Measurements from ENCODE around the gene BDKRB1.

The BDKRB1 gene

DNA sequence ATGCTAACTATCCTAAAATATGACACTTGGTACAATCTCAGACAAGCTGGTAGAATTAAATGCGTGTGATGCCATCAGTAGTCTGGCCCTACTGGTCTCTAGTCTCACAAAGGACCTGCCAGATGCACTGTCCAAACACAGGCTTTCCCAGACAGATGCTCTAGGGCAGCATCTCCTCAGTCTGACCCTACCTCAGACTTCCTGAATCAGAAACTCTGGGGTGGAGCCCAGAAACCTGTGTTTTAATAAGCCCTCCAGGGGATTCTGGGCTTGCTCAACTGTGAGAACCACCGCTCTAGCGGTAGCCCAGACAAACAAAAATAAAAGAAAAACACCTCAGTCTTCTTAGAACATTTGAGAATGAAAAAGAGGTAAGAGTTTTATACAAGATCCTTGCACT is 48.0 kb downstream of the BDKRB1 start:
- TF ChIP-seq, protein P1, sequence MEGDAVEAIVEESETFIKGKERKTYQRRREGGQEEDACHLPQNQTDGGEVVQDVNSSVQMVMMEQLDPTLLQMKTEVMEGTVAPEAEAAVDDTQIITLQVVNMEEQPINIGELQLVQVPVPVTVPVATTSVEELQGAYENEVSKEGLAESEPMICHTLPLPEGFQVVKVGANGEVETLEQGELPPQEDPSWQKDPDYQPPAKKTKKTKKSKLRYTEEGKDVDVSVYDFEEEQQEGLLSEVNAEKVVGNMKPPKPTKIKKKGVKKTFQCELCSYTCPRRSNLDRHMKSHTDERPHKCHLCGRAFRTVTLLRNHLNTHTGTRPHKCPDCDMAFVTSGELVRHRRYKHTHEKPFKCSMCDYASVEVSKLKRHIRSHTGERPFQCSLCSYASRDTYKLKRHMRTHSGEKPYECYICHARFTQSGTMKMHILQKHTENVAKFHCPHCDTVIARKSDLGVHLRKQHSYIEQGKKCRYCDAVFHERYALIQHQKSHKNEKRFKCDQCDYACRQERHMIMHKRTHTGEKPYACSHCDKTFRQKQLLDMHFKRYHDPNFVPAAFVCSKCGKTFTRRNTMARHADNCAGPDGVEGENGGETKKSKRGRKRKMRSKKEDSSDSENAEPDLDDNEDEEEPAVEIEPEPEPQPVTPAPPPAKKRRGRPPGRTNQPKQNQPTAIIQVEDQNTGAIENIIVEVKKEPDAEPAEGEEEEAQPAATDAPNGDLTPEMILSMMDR (IDR thresholded peaks at IDR 0.05) = no peak

DNA sequence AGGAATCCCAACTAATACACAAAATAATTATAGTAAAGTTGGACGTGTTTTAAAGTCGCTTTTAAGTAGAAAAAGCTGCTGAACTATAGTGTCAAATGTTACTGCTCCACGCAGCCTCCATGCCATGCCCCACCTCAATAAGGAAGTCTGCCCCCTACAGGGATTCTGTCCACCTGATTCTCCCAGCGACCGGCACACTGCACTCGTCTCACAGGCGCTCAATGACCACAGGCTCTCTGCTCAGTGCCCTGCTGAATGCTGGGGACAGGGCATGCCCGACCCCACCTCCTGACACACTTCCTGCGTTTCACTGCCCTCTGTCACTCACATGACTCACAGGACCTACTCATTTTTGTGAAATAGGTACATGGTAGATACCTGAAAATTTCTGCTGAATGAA is 48.9 kb downstream of the BDKRB1 start:
- TF ChIP-seq, protein P1 (IDR thresholded peaks at IDR 0.05) = no peak; the same call in 1 of the 2 replicates

DNA sequence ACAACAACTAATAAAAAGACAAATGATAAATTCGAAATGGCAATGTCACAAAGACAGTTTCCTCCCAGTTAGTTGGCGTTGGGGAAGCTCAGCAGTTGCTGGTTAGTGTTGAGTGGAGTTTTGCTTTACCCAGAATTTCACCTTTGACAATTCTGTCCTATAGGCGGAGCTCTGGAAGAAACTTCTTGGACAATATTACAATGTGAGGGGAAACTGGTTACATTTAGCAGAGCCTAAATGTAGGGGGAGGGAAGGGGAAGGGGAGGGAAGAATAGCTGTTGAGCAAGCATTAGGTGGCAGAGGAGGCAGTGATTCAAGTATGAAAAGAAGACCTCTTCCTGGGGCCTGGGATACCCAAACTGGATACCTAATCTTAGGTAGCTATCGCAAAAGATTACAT is 51.4 kb downstream of the BDKRB1 start:
- TF ChIP-seq, protein P1 (IDR thresholded peaks at IDR 0.05) = no peak

DNA sequence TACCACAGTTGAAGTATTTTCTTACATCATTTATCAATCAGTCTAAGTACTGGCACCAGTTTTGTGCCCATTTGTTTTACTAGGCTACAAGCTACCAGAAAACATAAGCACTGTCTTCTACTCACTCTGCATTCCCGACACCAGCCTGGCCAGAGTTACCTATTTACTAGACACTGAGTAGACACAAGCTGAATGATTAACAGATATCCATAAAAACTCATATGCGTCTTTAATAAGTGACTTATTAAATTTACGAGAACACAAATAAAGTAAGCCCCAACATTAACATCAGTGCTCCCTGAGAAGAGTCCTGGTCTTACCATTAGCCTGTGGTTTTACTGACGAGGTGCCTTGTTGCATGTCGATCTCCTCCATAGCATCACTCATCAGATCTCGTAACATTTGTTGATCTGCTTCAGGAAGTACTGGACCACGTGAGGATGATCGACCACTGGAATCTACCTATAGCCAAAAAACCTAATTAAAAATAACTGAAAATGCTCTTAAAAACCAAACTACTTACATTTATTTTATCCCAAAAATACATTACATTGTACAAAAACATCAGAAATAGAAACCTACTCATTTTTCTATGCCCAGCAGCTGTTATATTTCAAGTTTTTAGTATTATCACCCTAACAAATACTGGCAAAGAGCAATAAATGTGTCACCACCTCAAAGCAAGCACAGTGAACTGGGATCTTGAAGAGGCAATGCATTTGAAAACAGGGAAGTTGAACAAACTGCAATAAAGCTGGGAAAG is 53.3 kb downstream of the BDKRB1 start:
- TF ChIP-seq, protein P1 (IDR thresholded peaks at IDR 0.05) = no peak

DNA sequence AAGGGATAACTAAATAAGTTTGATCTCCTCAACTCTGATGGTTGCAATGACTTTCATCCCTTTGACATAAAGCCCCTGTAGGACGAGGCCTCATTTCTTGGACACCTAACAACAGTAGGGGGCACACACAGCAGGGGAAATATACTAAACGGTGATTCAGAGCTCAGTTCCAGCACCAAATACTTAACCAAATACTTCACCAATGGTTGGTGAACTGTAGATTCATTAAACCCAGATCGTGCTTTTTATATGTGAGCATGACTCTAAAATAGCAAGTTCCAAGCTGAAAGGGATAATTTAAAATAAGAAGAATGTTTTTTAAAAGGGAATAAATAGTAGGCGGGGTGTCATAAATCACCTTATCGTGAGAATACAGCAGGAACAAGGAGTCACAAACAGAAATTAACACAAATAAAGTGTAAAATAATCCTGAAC is 53.9 kb downstream of the BDKRB1 start:
- TF ChIP-seq, protein P1 (IDR thresholded peaks at IDR 0.05) = no peak

DNA sequence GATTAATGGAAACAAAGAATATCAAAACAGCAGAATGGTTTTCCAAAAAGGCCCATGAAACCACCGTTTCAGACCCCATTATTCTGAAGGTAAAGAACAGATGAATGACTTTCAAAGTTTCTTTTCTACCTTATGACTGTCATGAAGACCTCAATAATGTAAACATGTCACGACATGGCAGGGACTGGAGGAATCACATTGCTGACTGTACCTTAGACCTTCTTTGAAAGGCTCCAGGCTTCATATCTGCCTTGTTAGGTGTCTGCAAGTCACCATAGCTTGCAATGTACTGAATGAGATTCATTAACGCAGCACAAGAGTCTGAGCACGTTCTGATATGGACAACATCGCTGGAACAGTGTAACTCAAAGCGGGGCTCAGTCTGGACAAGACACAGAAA is 54.9 kb downstream of the BDKRB1 start:
- TF ChIP-seq, protein P1 (IDR thresholded peaks at IDR 0.05) = no peak
